Measurements from ENCODE around the gene ITPKC.

ITPKC gene

DNA sequence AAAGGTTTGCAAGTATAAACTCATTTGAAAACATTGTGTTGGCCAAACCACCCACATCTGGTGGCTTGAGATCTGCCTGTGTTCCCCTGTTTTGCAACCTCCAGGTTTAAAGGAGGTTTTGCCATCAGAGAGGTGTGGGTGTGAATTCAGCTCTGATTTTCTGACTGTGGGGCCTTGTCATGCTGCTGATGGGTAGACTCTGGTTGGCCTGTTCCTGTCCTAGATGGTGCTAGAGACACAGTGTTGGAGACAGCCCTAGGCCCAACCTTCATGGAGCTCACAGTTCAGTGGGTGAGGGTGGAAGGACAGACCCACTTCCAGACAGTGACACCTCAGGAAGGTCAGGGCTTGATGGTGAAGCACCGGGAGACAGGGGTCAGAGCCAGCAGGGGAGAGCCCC lies 68.6 kb downstream of the ITPKC start:
- TF ChIP-seq, protein P1, sequence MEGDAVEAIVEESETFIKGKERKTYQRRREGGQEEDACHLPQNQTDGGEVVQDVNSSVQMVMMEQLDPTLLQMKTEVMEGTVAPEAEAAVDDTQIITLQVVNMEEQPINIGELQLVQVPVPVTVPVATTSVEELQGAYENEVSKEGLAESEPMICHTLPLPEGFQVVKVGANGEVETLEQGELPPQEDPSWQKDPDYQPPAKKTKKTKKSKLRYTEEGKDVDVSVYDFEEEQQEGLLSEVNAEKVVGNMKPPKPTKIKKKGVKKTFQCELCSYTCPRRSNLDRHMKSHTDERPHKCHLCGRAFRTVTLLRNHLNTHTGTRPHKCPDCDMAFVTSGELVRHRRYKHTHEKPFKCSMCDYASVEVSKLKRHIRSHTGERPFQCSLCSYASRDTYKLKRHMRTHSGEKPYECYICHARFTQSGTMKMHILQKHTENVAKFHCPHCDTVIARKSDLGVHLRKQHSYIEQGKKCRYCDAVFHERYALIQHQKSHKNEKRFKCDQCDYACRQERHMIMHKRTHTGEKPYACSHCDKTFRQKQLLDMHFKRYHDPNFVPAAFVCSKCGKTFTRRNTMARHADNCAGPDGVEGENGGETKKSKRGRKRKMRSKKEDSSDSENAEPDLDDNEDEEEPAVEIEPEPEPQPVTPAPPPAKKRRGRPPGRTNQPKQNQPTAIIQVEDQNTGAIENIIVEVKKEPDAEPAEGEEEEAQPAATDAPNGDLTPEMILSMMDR (conservative IDR thresholded peaks at IDR 0.05) = no peak
- H3K27ac ChIP-seq = no peak overlapping the region

DNA sequence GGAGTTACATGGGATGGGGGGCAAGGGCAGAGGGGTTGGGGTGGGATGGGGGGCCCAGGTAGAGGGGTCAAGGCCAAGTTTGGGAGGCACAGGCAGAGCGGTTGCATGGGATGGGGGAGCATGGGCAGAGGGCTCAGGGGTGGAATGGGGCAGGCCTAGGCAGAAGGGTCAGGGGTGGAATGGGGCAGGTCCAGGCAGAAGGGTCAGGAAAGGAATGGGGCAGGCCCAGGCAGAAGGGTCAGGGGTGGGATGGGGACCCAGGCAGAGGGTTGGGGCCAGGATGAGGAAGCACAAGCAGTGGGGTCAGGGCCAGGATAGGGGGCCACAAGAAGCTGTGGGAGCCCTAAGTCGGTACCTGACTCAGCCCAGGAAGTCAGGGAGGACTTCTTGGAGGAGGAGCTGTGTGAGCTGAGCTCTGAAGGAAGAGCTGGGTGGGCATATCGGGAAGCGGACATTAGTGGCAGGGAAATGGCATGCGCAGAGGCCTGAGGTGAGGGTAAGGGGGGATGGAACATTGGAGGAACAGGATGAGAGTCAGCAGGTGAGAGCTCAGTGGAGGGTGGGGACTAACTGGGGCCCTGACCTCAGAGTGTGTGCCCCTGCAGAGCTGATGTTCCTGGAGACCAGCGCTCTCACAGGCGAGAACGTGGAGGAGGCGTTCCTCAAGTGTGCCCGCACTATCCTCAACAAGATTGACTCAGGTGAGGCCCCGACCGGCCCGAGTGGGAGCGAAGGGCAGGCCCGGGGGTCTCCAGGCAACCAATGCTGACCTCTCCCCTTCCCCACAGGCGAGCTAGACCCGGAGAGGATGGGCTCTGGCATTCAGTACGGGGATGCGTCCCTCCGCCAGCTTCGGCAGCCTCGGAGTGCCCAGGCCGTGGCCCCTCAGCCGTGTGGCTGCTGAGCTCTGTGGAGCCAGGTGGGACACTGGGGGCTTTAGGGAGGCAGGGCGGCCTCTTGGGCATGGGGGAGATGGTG lies 69.4 kb downstream of the ITPKC start:
- H3K27ac ChIP-seq = no peak overlapping the region
- TF ChIP-seq, protein P1 (conservative IDR thresholded peaks at IDR 0.05) = no peak

Measured in VCaP (cell line).